ENCODE data around the gene USE1.
"Not testable (repeated sequence)": the region's sequence is repeated elsewhere in the genome, so short reads cannot be mapped to it uniquely, and the experiment has no call there.

Gene USE1, protein sequence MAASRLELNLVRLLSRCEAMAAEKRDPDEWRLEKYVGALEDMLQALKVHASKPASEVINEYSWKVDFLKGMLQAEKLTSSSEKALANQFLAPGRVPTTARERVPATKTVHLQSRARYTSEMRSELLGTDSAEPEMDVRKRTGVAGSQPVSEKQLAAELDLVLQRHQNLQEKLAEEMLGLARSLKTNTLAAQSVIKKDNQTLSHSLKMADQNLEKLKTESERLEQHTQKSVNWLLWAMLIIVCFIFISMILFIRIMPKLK

DNA sequence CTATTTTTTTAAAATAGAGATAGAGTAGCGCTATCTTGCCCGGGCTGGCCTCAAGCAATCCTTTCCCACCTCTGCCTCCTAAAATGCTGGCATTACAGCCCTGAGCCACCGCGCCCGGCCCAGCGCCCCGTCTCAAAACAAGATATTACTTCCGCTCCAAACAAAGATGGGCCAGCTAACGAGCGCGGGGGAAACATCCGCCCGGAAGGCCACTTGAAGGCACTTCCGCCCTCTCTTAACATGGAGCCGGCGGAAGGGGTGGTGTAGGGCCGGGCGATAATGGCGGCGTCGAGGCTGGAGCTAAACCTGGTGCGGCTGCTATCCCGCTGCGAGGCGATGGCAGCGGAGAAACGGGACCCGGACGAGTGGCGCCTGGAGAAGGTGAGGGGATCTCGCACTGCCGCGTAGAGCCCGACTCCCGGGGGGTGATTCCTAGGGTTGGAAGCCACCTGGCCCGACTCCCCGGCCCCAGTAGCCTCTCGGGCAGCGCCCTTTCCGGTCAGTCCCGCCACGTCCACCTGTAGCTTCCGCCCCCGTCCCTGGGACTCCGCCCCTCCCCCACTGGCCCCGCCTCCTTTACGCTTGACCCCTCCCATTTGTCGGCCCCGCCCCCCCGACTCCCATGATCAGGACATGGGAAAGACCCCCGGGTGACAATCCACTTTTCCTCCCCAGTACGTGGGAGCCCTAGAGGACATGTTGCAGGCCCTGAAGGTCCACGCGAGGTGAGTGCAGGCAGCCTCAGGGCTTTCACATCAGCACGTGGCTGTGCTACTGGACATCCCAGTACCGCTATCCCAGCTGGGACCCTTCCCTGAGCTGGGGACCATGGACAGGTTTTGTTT is at the start of gene USE1:
Gene USE1, plus strand, starts transcription at position 231 of the 845 bp plus-strand sequence. Its CDS starts 49 bp downstream, at position 280.
- DNase-seq: peak; percentile 89

DNA sequence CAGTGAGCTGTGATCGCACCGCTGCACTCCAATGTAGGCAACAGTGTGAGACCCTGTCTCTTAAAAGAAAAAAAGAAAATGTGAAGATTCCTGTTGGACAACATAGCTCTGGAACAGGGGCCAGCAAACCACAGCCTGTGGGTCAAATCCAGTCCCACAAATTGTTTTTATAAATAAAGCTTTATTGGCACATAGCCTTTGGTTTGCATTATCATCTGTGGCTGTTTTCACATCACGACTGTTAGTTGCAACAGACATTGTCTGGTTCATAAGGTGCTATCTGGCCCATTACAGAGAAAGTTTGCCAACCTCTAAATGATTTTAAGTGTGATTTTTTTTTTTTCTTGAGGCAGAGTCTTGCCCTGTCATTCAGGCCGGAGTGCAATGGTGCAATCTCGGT is 49.4 kb upstream of the USE1 start:
- no peak for DNase-seq

DNA sequence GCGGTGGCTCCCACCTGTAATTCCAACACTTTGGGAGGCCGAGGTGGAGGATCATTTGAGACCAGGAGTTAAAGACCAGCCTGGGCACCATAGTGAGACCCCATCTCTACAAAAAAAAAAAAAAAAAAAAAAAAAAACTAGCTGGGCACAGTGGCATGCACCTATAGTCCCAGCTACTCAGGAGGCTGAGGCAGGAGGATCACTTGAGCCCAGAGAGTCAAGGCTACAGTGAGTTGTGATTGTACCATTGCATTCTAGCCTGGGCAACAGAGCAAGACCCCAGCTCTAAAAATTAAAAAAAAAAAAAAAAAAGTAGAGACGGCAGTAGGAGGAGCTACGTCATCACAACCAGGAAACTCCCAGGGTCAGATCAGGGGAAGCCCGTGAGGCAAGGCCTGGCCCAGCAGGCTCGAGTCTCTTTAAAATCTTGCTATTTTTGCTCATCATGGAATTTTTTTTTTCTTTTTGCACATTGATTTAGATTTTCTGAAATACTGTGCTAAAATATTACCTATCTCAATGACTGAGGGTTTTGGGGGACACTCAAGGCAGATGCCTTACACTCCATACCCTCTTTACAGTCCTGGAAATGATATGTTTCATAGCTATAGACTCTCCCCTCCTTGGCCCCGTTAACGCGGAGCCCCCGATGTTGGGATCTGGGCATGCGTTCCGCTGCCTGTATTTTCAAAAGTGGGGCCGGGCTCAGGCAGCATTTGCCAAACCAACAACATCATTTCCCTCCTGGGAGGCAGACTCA is 44.4 kb upstream of the USE1 start:
- peak; percentile 16 for DNase-seq

DNA sequence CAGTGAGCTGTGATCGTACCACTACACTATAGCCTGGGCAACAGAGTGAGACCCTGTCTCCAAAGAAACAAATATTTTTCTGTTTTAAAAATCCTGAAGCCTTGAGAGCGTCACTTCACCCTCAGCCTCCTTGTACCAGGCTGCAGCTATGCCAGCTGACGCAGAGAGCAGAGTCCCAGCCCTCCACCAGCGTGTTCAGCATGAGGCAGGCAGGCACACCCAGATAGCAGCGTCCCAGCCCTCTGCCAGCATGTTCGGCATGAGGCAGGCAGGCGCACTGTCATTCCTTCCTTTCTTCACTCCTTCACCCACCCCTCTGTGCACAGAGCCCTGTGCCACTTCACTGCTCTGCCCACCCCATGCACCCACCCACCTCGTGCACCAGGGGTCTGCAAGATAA is 43.3 kb upstream of the USE1 start:
- DNase-seq: no peak

DNA sequence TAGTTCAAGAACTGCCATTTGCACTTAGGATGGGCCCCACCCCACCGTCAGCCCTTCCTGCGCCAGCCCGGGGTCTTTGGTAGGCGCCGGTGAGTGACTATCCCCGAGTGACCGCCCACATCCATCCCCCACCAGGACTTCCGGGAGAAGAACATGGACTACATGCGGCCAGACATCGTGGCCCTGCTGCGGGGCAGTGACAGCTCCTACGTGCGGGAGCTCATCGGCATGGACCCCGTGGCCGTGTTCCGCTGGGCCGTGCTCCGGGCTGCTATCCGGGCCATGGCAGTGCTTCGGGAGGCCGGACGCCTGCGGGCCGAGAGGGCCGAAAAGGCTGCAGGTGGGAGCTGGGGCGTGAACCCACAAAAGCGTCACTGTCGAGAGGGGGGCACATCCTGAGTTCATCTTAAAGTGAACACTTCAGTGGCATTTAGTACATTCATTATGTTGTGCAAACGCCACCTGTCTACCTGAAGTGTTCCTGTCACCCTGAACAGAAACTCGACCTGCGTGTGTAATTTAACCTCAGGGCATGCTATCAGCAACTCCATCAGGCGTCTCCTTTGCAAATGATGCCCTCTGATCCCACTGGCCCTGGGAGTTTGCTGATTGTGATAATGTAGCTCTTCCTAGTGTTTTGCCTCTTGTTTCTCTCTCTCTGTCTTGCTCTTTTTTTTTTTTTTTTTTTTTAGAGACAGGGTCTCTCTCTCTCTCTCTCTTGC is 42.4 kb upstream of the USE1 start:
- no peak for DNase-seq

DNA sequence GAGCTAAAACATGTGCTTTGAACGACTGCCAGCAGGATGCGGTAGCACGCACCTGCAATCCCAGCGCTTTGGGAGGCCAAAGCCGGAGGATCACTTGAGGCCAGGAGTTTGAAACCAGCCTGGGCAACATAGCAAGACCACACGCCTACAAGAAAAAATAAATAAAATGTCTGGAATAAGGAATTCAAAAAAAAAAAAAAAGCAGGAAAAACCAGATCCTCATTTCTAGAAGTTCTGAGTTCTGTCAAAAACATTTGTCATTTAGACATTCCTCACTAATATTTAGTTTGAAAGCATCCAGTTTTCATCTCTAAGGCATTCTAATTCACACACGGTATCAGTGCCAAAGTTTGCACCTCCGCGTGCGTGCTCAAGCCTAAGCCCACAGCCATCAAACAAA is 36.9 kb upstream of the USE1 start:
- DNase-seq: no peak

DNA sequence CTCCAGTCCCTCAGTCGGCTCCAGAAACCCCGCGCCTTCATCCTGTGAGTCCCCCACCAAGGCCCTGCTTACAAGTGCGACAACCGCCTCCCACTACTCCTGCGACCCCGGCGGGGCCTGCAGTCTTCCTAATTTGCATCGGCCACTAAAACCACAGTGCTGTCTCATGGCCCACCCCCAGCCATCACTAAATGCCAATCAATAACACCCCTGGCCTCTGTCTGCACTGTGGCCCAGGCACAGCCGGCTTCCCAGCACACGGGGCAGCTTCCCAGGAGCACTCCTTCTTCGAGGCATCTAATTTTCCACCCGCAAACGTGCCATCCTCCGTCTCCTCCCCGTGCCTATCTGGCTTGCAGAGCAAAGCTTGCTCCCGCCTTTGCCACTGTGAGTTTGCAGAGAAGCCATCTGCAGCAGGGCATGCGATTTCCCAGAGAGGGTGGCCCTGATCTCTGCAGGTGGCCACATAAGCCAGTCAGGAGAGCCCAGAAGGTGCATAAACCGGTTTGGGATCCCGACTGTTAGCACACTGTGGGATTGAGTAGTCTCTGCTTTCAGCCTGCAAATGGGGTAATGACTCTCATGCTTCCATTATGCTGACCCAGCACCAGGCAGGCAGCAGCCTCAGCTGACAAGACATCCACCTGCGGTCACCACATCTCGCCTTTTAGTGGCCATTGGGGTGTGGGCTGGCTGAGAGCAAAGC is 34.0 kb upstream of the USE1 start:
- DNase-seq: no peak

DNA sequence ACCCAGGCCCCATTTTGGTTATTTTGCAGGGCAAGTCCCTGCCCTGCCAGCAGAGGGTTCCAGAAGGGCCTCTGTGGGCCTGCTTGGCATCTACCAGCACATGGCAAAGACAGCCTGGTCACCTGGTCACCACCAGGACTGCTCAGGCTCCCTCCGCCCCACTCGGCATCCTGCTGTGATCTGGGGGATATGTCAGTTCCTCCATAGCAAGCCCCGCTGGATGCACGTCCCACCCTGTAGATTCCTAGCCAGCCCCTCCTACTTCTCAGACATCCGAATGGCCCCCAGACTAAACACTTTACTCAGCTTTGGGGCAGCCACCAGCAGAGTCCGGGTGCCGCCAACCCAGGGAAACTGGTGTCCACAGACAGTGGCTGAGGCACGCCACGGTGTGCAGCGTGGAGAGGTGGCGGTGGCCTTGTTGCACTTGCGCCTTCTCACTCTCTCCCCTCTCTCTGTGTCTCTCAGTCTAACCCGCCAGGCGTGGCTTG is 31.8 kb upstream of the USE1 start:
- peak; percentile 22 for DNase-seq

DNA sequence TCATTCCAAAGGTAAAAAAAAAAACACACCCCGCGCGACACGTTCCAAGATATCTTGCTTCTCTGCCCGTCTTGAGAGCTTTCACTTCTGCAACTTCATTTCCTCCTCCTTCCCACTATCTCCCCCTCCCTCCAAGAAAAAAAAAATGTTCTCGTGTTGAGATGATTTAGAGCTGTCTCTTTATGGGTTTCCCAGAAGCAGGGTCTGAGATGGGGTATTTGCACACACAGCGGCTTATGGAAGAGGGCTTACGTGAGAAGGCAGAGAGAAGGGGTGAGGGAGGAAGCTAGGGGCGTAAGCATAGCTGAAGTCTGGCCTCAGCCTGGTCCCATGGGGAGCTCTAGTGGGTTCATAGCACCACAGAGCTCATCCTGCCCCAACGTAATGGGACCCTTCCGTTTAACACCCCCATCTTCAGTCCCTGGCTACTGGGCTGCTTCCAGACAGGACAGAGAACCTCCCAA is 31.3 kb upstream of the USE1 start:
- DNase-seq: no peak

DNA sequence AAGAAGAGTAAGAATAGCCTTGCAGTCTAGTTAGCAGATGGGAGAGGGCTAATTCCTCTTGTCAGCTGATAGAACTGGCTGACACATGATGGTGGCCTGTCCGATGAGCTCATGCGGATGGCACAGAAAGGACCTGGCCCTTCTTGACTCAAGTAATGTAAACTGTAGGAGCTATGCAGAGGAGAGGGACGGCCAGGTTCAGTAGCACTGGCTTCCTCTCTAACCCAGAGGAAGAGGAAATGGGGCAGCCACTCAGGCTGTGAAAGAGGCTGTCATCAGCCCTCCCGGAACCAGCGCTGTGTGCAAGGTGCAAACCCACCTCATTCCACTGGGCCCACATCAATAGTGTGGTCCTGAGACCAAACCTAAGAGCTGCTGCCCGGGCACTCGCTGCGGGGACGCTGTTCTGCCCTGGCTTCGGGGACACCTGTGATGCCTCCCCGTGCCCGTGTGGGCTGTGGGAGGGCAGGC is 30.8 kb upstream of the USE1 start:
- peak; percentile 33 for DNase-seq

DNA sequence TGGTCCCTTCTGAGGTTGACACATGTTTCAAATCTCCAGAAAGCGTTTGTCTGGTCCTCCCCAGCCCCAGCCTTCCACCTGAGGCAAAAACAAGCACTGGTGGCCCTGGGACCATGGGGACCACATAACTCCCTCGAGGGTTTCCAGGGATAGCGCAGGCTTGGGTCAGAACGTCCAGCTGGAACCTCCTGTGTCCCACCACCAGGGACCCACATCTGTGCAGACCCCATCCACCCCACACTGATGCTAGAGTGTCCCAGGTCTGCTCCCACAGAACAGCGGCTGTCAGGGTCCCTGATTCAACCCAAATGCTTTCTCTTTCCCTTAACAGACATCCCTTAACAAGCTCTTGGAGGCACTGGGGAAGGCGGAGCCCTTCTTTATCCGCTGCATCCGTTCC is 29.6 kb upstream of the USE1 start:
- DNase-seq: no peak

DNA sequence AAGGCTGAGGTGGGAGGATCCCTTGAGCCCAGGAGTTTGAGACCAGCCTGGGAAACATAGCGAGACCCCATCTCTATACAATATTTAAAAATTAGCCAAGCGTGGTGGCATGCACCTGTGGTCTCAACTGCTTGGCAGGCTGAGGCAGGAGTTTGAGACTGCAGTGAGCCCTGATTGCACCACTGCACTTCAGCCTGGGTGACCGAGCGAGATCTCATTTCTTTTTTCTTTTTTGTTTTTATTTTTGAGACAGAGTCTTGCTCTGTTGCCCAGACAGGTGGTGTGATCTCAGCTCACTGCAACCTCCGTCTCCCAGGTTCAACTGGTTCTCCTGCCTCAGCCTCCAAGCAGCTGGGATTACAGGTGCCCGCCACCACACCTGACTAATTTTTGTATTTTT is 23.4 kb upstream of the USE1 start:
- not testable (repeated sequence) for DNase-seq

DNA sequence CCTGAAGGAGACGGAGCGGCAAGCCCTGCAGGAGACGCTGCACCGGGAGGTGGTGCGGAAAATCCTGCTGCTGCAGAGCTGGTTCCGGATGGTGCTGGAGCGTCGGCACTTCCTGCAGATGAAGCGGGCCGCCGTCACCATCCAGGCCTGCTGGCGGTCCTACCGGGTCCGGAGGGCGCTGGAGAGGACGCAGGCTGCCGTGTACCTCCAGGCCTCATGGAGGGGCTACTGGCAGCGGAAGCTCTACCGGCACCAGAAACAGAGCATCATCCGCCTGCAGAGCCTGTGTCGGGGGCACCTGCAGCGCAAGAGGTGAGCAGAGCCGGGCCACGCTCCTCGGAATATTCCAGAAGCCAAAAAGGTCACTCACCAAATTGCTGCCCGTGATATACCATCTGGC is 22.4 kb upstream of the USE1 start:
- DNase-seq: no peak

DNA sequence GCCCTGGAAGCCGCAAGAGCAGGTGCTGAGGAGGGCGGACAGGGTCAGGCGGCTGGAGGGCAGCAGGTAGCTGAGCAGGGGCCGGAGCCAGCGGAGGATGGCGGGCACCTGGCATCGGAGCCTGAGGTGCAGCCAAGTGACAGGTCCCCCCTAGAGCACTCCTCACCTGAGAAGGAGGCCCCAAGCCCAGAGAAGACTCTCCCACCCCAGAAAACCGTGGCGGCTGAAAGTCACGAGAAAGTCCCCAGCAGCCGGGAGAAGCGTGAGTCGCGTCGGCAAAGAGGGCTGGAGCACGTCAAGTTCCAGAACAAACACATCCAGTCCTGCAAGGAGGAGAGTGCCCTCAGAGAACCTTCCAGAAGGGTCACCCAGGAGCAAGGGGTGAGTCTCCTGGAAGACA is 20.5 kb upstream of the USE1 start:
- no peak for DNase-seq

DNA sequence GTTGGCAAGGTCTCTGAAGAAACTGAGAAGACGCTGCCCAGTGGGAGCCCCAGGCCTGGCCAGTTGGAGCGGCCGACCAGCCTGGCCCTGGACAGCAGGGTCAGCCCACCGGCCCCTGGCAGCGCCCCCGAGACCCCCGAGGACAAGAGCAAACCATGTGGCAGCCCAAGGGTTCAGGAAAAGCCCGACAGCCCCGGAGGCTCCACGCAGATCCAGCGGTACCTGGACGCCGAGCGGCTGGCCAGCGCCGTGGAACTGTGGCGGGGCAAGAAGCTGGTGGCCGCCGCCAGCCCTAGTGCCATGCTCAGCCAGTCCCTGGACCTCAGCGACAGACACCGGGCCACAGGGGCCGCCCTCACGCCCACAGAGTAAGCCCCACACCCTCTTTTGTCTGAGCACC is 20.1 kb upstream of the USE1 start:
- DNase-seq: no peak

DNA sequence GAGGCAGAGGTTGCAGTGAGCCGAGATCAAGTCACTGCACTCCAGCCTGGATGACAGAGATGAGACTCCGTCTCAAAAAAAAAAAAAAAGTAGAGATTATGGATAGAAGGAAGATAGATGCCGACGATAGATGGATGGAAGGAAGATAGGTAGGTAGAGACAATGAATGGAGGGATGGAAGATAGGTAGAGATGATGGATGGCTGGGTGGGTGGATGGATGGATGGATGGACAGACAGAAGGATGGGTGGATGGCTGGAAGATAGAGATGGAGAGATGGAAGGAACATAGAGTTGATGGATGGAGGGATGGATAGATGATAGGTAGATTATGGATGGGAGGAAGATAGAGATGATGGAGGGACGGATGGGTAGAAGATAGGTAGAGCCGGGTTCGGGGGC is 18.5 kb upstream of the USE1 start:
- no peak for DNase-seq

DNA sequence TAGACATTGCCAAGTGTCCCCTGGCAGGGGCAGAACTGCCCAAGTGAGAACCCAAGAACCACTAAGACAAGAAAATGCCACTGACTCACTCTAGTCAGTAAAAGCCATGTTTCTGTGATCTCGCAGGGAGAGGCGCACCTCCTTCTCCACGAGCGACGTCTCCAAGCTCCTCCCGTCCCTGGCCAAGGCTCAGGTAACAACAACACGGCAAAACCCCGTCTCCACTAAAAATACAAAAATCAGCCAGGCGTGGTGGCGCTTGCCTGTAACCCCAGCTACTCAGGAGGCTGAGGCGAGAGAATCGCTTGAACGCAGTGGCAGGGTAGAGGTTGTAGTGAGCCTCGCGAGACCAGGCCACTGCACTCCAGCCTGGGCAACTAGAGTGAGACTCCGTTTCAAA is 17.5 kb upstream of the USE1 start:
- DNase-seq: no peak

DNA sequence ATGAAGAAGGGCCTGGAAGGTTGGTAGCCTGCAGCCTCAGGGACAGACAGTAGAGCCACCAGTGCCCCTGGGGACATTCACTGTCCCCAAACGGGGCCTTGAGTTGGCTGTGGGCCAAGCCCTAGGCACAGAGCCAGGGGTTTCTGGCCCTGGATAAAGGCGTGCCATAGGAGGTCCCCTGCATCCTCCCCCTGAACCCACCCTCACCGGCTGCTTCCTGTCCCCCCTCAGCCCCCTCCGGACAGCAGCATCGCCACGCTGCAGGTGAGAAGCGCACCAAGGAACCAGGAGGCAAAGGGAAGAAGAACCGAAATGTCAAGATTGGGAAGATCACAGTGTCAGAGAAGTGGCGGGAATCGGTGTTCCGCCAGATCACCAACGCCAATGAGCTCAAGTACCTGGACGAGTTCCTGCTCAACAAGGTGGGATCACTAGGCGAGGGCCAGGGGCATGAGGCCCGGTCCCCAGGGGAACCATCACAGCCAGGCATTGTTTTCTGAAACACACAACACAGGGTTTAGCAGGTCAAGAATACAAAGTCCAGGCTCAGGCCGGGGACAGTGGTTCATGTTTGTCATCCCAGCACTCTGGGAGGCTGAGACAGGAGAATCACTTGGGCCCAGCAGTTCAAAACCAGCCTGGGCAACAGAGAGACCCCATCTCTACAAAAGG is 14.6 kb upstream of the USE1 start:
- no peak for DNase-seq

DNA sequence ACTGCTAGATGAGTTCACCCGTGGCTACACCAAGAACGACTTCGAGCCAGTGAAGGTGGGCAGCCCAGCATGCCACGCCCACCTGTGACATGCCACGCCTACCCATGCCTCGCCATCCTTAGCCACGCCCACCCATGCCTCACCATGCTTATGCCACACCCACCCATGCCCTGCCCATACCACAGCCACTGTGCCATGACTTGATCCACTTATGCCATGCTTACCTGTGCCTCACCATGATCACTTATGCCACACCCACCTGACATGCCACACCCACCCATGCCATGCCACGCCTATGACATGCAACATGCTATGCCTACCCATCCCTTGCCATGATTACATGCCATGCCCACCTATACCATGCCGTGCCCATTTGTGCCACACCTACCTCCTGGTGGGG is 12.9 kb upstream of the USE1 start:
- DNase-seq: peak; percentile 44

DNA sequence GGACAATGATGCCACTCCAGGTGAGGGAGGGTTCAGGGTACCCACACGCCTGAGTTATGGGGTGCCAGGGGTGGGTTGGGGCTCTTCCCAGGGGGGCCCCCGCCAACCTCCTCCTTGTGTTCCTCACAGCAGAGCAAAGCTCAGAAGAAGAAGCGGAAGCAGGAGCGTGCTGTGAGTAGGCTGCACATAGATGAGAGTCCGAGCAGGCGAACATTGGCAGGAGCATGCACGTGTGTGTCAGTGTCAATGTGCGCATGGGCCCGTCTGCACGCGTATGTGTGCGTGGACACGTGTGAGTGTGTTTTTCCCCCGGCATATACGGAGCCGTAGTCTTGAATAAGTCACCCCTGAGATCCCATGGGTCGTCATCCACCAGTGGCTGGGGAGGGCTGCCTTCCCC is 12.4 kb upstream of the USE1 start:
- DNase-seq: no peak
